SJCRH30 (cell line): Measurements from ENCODE around the gene KCNIP1. TPM values are rescaled to one million over a fixed set of nuclear protein-coding genes. Genes with fewer than 3 reads are reported as not detected.

Experiments
- DNase-seq, 2 experiments: peaks; one replicate each; pipeline ENCODE4 v3.0.0-alpha.2; 2015 to 2020
- H3K27ac ChIP-seq: fragments of 250-450 bp; sonication (Bioruptor Pico); 2 replicates; pipeline ENCODE4 v1.5.1; 2020; ENCODE audit warnings: mild to moderate bottlenecking, moderate library complexity
- H3K27me3 ChIP-seq: fragments of 250-450 bp; sonication (Bioruptor Pico); 2 replicates; pipeline ENCODE4 v1.5.1; 2020; ENCODE audit warnings: mild to moderate bottlenecking, moderate library complexity
- H3K36me3 ChIP-seq: fragments of 250-450 bp; sonication (Bioruptor Pico); 2 replicates; pipeline ENCODE4 v1.5.1; 2020; ENCODE audit warnings: mild to moderate bottlenecking, moderate library complexity
- H3K4me1 ChIP-seq: fragments of 250-450 bp; sonication (Bioruptor Pico); 2 replicates; pipeline ENCODE4 v1.5.1; 2020; ENCODE audit warnings: mild to moderate bottlenecking, moderate library complexity
- H3K4me3 ChIP-seq: fragments of 250-450 bp; sonication (Bioruptor Pico); 2 replicates; pipeline ENCODE4 v1.5.1; 2020; ENCODE audit warnings: mild to moderate bottlenecking, moderate library complexity
- H3K9me3 ChIP-seq: fragments of 250-450 bp; sonication (Bioruptor Pico); replicated peaks from 2 replicates; pipeline ENCODE4 v1.5.1; 2020; ENCODE audit warnings: mild to moderate bottlenecking, moderate library complexity
- total RNA-seq: library from RNA; depleted of rRNA; stranded (reverse); fragments of >200 nt; shearing (Covaris generic); gene quantifications from 2 replicates; pipeline ENCODE4 v1.2.3, GENCODE V29; 2014

KCNIP1 gene
- total RNA-seq, 1 experiment from 2014 or later: 0.81 TPM

GRCh38 chr5:170527991-170528390 is 24.2 kb downstream of the KCNIP1 start:
- H3K27me3 ChIP-seq: no peaks in the 10 kb centered on the region
- peak in 1 of 2 experiments; percentile 34 for DNase-seq
- no peaks in the 10 kb centered on the region for H3K9me3 ChIP-seq
- no peak overlapping the region for H3K27ac ChIP-seq
- H3K4me3 ChIP-seq: no peak overlapping the region
- H3K4me1 ChIP-seq: no peaks in the 10 kb centered on the region; the same call in 1 of the 2 replicates
- H3K36me3 ChIP-seq: no peaks in the 10 kb centered on the region

- H3K9me3 ChIP-seq: no peaks in the 10 kb centered on the region
- H3K36me3 ChIP-seq: no peaks in the 10 kb centered on the region
- no peaks in the 10 kb centered on the region for H3K4me1 ChIP-seq
- H3K27ac ChIP-seq: no peak overlapping the region
- DNase-seq: no peak
- no peaks in the 10 kb centered on the region for H3K27me3 ChIP-seq
- H3K4me3 ChIP-seq: no peak overlapping the region
These were observed 25.2 kb downstream of the KCNIP1 start for GRCh38 chr5:170528976-170529375.

- Histone ChIP-seq H3K9me3 (no peaks in the 10 kb centered on the region), H3K4me1 (no peaks in the 10 kb centered on the region), H3K4me3 (no peak overlapping the region), H3K36me3 (no peaks in the 10 kb centered on the region), H3K27me3 (no peaks in the 10 kb centered on the region), H3K27ac (no peak overlapping the region)
- DNase-seq: no peak
These were observed 29.1 kb downstream of the KCNIP1 start for GRCh38 chr5:170532935-170533334.

- no peaks in the 10 kb centered on the region for H3K36me3 ChIP-seq
- no peaks in the 10 kb centered on the region for H3K27me3 ChIP-seq
- no peaks in the 10 kb centered on the region for H3K9me3 ChIP-seq
- no peak overlapping the region for H3K4me3 ChIP-seq
- no peak overlapping the region for H3K27ac ChIP-seq
- no peaks in the 10 kb centered on the region for H3K4me1 ChIP-seq
- no peak for DNase-seq
These were observed 29.6 kb downstream of the KCNIP1 start for GRCh38 chr5:170533383-170533782.

GRCh38 chr5:170534177-170534576 is 30.4 kb downstream of the KCNIP1 start:
- Histone ChIP-seq H3K27ac (no peak overlapping the region), H3K4me3 (no peak overlapping the region), H3K4me1 (peaks cover 2% of the 10 kb centered on the region), H3K36me3 (no peaks in the 10 kb centered on the region), H3K9me3 (no peaks in the 10 kb centered on the region), H3K27me3 (no peaks in the 10 kb centered on the region)
- no peak for DNase-seq

- Histone ChIP-seq H3K4me1 (peaks cover 7% of the 10 kb centered on the region), H3K4me3 (no peak overlapping the region), H3K27ac (no peak overlapping the region), H3K27me3 (no peaks in the 10 kb centered on the region), H3K36me3 (no peaks in the 10 kb centered on the region), H3K9me3 (no peaks in the 10 kb centered on the region)
- DNase-seq: no peak
These were observed 31.1 kb downstream of the KCNIP1 start for GRCh38 chr5:170534941-170535340.

- peaks cover 12% of the 10 kb centered on the region for H3K4me1 ChIP-seq
- H3K36me3 ChIP-seq: no peaks in the 10 kb centered on the region
- no peak for DNase-seq
- H3K4me3 ChIP-seq: no peak overlapping the region
- H3K27ac ChIP-seq: no peak overlapping the region
- H3K27me3 ChIP-seq: no peaks in the 10 kb centered on the region
- H3K9me3 ChIP-seq: no peaks in the 10 kb centered on the region
These were observed 32.7 kb downstream of the KCNIP1 start for GRCh38 chr5:170536525-170536924.

GRCh38 chr5:170537451-170538095 is 33.8 kb downstream of the KCNIP1 start:
- H3K27me3 ChIP-seq: no peaks in the 10 kb centered on the region
- no peak overlapping the region for H3K27ac ChIP-seq
- peaks cover 12% of the 10 kb centered on the region for H3K4me1 ChIP-seq
- H3K36me3 ChIP-seq: no peaks in the 10 kb centered on the region
- DNase-seq: no peak
- H3K9me3 ChIP-seq: no peaks in the 10 kb centered on the region
- no peak overlapping the region for H3K4me3 ChIP-seq

- no peak overlapping the region for H3K27ac ChIP-seq
- H3K27me3 ChIP-seq: no peaks in the 10 kb centered on the region
- H3K9me3 ChIP-seq: no peaks in the 10 kb centered on the region
- no peaks in the 10 kb centered on the region for H3K36me3 ChIP-seq
- H3K4me3 ChIP-seq: no peak overlapping the region
- H3K4me1 ChIP-seq: peaks cover 12% of the 10 kb centered on the region
- no peak for DNase-seq
These were observed 34.3 kb downstream of the KCNIP1 start for GRCh38 chr5:170538096-170538465.

- DNase-seq: peak in 1 of 2 experiments; percentile 16
- Histone ChIP-seq H3K36me3 (no peaks in the 10 kb centered on the region), H3K9me3 (no peaks in the 10 kb centered on the region)
These were observed 35.1 kb downstream of the KCNIP1 start for GRCh38 chr5:170538696-170539586.

GRCh38 chr5:170540271-170540670 is 36.5 kb downstream of the KCNIP1 start:
- H3K27ac ChIP-seq: no peak overlapping the region
- H3K4me3 ChIP-seq: no peak overlapping the region
- DNase-seq: peak in 1 of 2 experiments; percentile 60
- no peaks in the 10 kb centered on the region for H3K27me3 ChIP-seq
- 0 out of 2 replicates have a peak, but pooled peaks cover 4% of the 10 kb centered on the region for H3K9me3 ChIP-seq
- peaks cover 12% of the 10 kb centered on the region for H3K4me1 ChIP-seq
- H3K36me3 ChIP-seq: no peaks in the 10 kb centered on the region

More at GRCh38 chr5:170538696-170539586, 35.1 kb downstream of the KCNIP1 start:
- H3K4me1 ChIP-seq: peaks cover 12% of the 10 kb centered on the region
- no peak overlapping the region for H3K27ac ChIP-seq
- no peak overlapping the region for H3K4me3 ChIP-seq
- no peaks in the 10 kb centered on the region for H3K27me3 ChIP-seq

- DNase-seq: no peak
These were observed 37.4 kb downstream of the KCNIP1 start for GRCh38 chr5:170541146-170541769.

GRCh38 chr5:170542691-170543293 is 39.0 kb downstream of the KCNIP1 start:
- Histone ChIP-seq H3K36me3 (no peaks in the 10 kb centered on the region), H3K4me3 (no peak overlapping the region), H3K27me3 (no peaks in the 10 kb centered on the region), H3K4me1 (peaks cover 12% of the 10 kb centered on the region), H3K27ac (no peak overlapping the region), H3K9me3 (0 out of 2 replicates have a peak, but pooled peaks cover 4% of the 10 kb centered on the region)
- DNase-seq: peak; percentile 22 to 63

More at GRCh38 chr5:170541146-170541769, 37.4 kb downstream of the KCNIP1 start:
- H3K4me1 ChIP-seq: peaks cover 12% of the 10 kb centered on the region
- H3K27ac ChIP-seq: no peak overlapping the region
- no peak overlapping the region for H3K4me3 ChIP-seq
- no peaks in the 10 kb centered on the region for H3K36me3 ChIP-seq
- no peaks in the 10 kb centered on the region for H3K27me3 ChIP-seq
- H3K9me3 ChIP-seq: 0 out of 2 replicates have a peak, but pooled peaks cover 4% of the 10 kb centered on the region

- Histone ChIP-seq H3K4me1 (peaks cover 1% of the 10 kb centered on the region; the same call in 1 of the 2 replicates), H3K9me3 (0 out of 2 replicates have a peak, but pooled peaks cover 4% of the 10 kb centered on the region), H3K27me3 (no peaks in the 10 kb centered on the region), H3K27ac (no peak overlapping the region), H3K36me3 (no peaks in the 10 kb centered on the region), H3K4me3 (no peak overlapping the region)
- DNase-seq: no peak
These were observed 41.5 kb downstream of the KCNIP1 start for GRCh38 chr5:170545313-170545712.
